H9 (cell line): ENCODE measurements around the gene CCIN. TPM values are rescaled to one million over a fixed set of nuclear protein-coding genes. Genes with fewer than 3 reads are reported as not detected.

Experiments
- DNase-seq: peaks from one replicate; pipeline ENCODE4 v3.0.0-alpha.2; 2017
- H2AFZ ChIP-seq: one replicate; pipeline ENCODE4 v1.6.1; 2013; ENCODE audit warnings: mild to moderate bottlenecking, low read length, control low read depth, moderate library complexity
- H2AK5ac ChIP-seq: 2 replicates; pipeline ENCODE4 v1.6.1; 2013; ENCODE audit warnings: low read length, control low read depth, mixed read lengths; ENCODE audit not compliant: insufficient read length
- H2BK120ac ChIP-seq: one replicate; pipeline ENCODE4 v1.6.1; 2013; ENCODE audit warnings: low read depth, mild to moderate bottlenecking, low read length, control low read depth, inconsistent platforms; ENCODE audit not compliant: poor library complexity, severe bottlenecking
- H2BK12ac ChIP-seq: 2 replicates; pipeline ENCODE4 v1.6.1; 2013; ENCODE audit warnings: low read length, control low read depth, mixed read lengths, low read depth; ENCODE audit not compliant: insufficient read length
- H2BK15ac ChIP-seq: 2 replicates; pipeline ENCODE4 v1.6.1; 2013; ENCODE audit warnings: low read depth, low read length, control low read depth
- H2BK20ac ChIP-seq: one replicate; pipeline ENCODE4 v1.6.1; 2013; ENCODE audit warnings: low read depth, mild to moderate bottlenecking, low read length, control low read depth, inconsistent platforms; ENCODE audit not compliant: poor library complexity, severe bottlenecking
- H2BK5ac ChIP-seq: 2 replicates; pipeline ENCODE4 v1.6.1; 2013; ENCODE audit warnings: low read length, control low read depth, mixed read lengths; ENCODE audit not compliant: insufficient read length
- H3K14ac ChIP-seq: 2 replicates; pipeline ENCODE4 v1.6.1; 2013; ENCODE audit warnings: low read length, control low read depth; ENCODE audit not compliant: insufficient read depth
- H3K18ac ChIP-seq: 2 replicates; pipeline ENCODE4 v1.6.1; 2013; ENCODE audit warnings: low read depth, mild to moderate bottlenecking, mixed read lengths, low read length, control low read depth; ENCODE audit not compliant: insufficient read length
- H3K23ac ChIP-seq: 2 replicates; pipeline ENCODE4 v1.6.1; 2013; ENCODE audit warnings: low read length, control low read depth, mixed read lengths, low read depth; ENCODE audit not compliant: insufficient read length
- H3K23me2 ChIP-seq: 2 replicates; pipeline ENCODE4 v1.6.1; 2013; ENCODE audit warnings: low read depth, mild to moderate bottlenecking, mixed read lengths, low read length, control low read depth; ENCODE audit not compliant: insufficient read length, poor library complexity, severe bottlenecking
- H3K27ac ChIP-seq: 2 replicates; pipeline ENCODE4 v1.5.1; 2013; ENCODE audit warnings: low read length, control low read depth, mixed read lengths, low read depth; ENCODE audit not compliant: insufficient read length
- H3K27me3 ChIP-seq: 2 replicates; pipeline ENCODE4 v1.6.1; 2013; ENCODE audit warnings: low read length, control low read depth, inconsistent platforms; ENCODE audit not compliant: insufficient read depth
- H3K4ac ChIP-seq: 2 replicates; pipeline ENCODE4 v1.6.1; 2013; ENCODE audit warnings: low read depth, mild to moderate bottlenecking, control low read depth, inconsistent platforms, low read length, moderate library complexity
- H3K4me1 ChIP-seq: 2 replicates; pipeline ENCODE4 v1.6.1; 2013; ENCODE audit warnings: low read length, control low read depth, inconsistent platforms; ENCODE audit not compliant: insufficient read depth
- H3K4me2 ChIP-seq: 2 replicates; pipeline ENCODE4 v1.6.1; 2013; ENCODE audit warnings: low read length, control low read depth, mixed read lengths; ENCODE audit not compliant: insufficient read length, insufficient read depth
- H3K56ac ChIP-seq: 2 replicates; pipeline ENCODE4 v1.6.1; 2013; ENCODE audit warnings: low read depth, mild to moderate bottlenecking, mixed read lengths, low read length, control low read depth; ENCODE audit not compliant: insufficient read length
- H3K79me1 ChIP-seq: 2 replicates; pipeline ENCODE4 v1.6.1; 2013; ENCODE audit warnings: low read depth, mild to moderate bottlenecking, moderate library complexity, low read length, control low read depth, inconsistent platforms; ENCODE audit not compliant: insufficient read depth, poor library complexity, severe bottlenecking
- H3K79me2 ChIP-seq: 2 replicates; pipeline ENCODE4 v1.6.1; 2013; ENCODE audit warnings: low read length, control low read depth, inconsistent platforms; ENCODE audit not compliant: insufficient read depth
- H3K9ac ChIP-seq: 2 replicates; pipeline ENCODE4 v1.6.1; 2013; ENCODE audit warnings: low read length, control low read depth, mixed read lengths; ENCODE audit not compliant: insufficient read length; ENCODE audit errors: extremely low read depth
- H3K9me3 ChIP-seq: one replicate; pipeline ENCODE4 v1.6.1; 2013; ENCODE audit warnings: low read depth, low read length, inconsistent platforms; ENCODE audit not compliant: control insufficient read depth
- H3T11ph ChIP-seq: one replicate; pipeline ENCODE4 v1.6.1; 2013; ENCODE audit warnings: mild to moderate bottlenecking, low read length, control low read depth, inconsistent platforms
- H4K20me1 ChIP-seq: one replicate; pipeline ENCODE4 v1.6.1; 2013; ENCODE audit not compliant: control insufficient read depth, insufficient read length, insufficient read depth
- H4K5ac ChIP-seq: 2 replicates; pipeline ENCODE4 v1.6.1; 2013; ENCODE audit warnings: low read depth, mild to moderate bottlenecking, mixed read lengths, low read length, control low read depth; ENCODE audit not compliant: insufficient read length
- H4K8ac ChIP-seq: replicated peaks from 2 replicates; pipeline ENCODE4 v1.6.1; 2013; ENCODE audit warnings: low read length, control low read depth, mixed read lengths, low read depth; ENCODE audit not compliant: insufficient read length
- H4K91ac ChIP-seq: 2 replicates; pipeline ENCODE4 v1.6.1; 2013; ENCODE audit warnings: low read depth, mild to moderate bottlenecking, moderate library complexity, mixed read lengths, low read length, control low read depth; ENCODE audit not compliant: insufficient read length
- H3K27ac Mint-ChIP-seq, 3 experiments: 2 replicates in 2 of 3; 3 replicates in 1 of 3; pipeline ENCODE4 v1.8.0; 2020 to 2021; ENCODE audit warnings: mixed read lengths in 3 of 3, mild to moderate bottlenecking in 1 of 3, moderate library complexity in 1 of 3
- H3K27me3 Mint-ChIP-seq: 2 replicates; pipeline ENCODE4 v1.8.0; 2021; ENCODE audit warnings: low read depth, mild to moderate bottlenecking, moderate library complexity, mixed read lengths
- H3K36me3 Mint-ChIP-seq, 3 experiments: 2 replicates in 2 of 3; 3 replicates in 1 of 3; pipeline ENCODE4 v1.8.0; 2020 to 2021; ENCODE audit warnings: low read depth in 3 of 3, mixed read lengths in 3 of 3; ENCODE audit not compliant: insufficient read depth in 1 of 3
- H3K4me1 Mint-ChIP-seq, 2 experiments: 2 replicates each; pipeline ENCODE4 v1.8.0; 2020; ENCODE audit warnings: mixed read lengths in 2 of 2
- H3K4me3 Mint-ChIP-seq, 2 experiments: 2 replicates in 1 of 2; 3 replicates in 1 of 2; pipeline ENCODE4 v1.8.0; 2020 to 2021; ENCODE audit warnings: mild to moderate bottlenecking in 2 of 2, mixed read lengths in 2 of 2, moderate library complexity in 1 of 2
- H3K9me3 Mint-ChIP-seq, 2 experiments: 2 replicates in 1 of 2; 3 replicates in 1 of 2; pipeline ENCODE4 v1.8.0; 2020; ENCODE audit warnings: mild to moderate bottlenecking in 2 of 2, mixed read lengths in 2 of 2, moderate library complexity in 1 of 2
- CTCF ChIP-seq: fragments of 200-600 bp; sonication (generic); conservative IDR thresholded peaks from 3 replicates; pipeline ENCODE4 v1.8.0; 2021; ENCODE audit warnings: antibody characterized with exemption, mild to moderate bottlenecking
- WGBS: extraction: QIAGEN DNeasy Blood & Tissue Kit; methylation state at CpG from one replicate; pipeline ENCODE4 v1.1.7; 2013; ENCODE audit warnings: missing lambda C conversion rate, low lambda C conversion rate, mixed read lengths; ENCODE audit not compliant: insufficient read length; ENCODE audit errors: extremely low coverage; 5-methylcytosine and 5-hydroxymethylcytosine counted together
- total RNA-seq: library from RNA; stranded (reverse); gene quantifications from 2 replicates; pipeline ENCODE4 v1.2.1, GENCODE V29; 2021

Gene CCIN
- total RNA-seq, 1 experiment from 2014 or later = not detected

DNA sequence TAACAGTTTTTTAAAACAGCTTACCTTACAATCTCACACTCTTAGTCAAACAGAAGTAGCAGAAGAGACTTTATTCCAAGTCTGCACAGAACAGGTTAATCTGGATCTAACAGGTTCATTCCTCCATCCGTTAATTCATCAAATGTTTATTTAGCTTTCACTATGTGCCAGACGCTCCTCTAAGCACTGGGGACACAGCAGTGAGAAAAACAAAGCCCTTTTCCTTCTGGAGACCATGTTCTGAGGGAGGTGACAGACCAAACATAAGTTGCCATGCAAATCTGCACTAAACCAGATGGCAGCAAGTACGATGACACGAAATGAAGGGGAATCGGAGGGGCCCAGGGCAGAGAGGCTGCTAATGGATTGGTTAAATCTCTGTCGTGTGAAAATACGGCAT, 49.7 kb upstream of the CCIN start:
- H3K23ac ChIP-seq = no peak overlapping the region

More for the DNA sequence above, 49.7 kb upstream of the CCIN start:
- TF ChIP-seq CTCF = no peak
- peaks cover 2 to 8% of the 10 kb centered on the region in 2 experiments; a peak in 3 of 4 replicates for H3K4me1 Mint-ChIP-seq
- no peak overlapping the region for H4K91ac ChIP-seq
- no peak overlapping the region for H2BK15ac ChIP-seq
- no peak overlapping the region for H3T11ph ChIP-seq
- no peak overlapping the region for H4K8ac ChIP-seq
- no peak overlapping the region for H3K4ac ChIP-seq
- no peaks in the 10 kb centered on the region for H3K9me3 Mint-ChIP-seq
- no peak for DNase-seq
- no peaks in the 10 kb centered on the region; the same call in 1 of the 2 replicates for H3K27me3 Mint-ChIP-seq
- H3K27ac Mint-ChIP-seq = no peak overlapping the region
- H2BK120ac ChIP-seq = no peak overlapping the region
- H3K4me3 Mint-ChIP-seq = no peak overlapping the region
- no peak overlapping the region for H2BK20ac ChIP-seq
- no CpG with 5 or more reads among the region's 7 CpGs for WGBS
- H3K9ac ChIP-seq = no peak overlapping the region
- H3K4me2 ChIP-seq = no peak overlapping the region
- H3K56ac ChIP-seq = no peak overlapping the region
- H3K14ac ChIP-seq = no peak overlapping the region
- H3K4me1 ChIP-seq = no peaks in the 10 kb centered on the region
- no peak overlapping the region for H2BK5ac ChIP-seq
- no peak overlapping the region for H2BK12ac ChIP-seq
- no peaks in the 10 kb centered on the region for H3K9me3 ChIP-seq
- H4K20me1 ChIP-seq = no peaks in the 10 kb centered on the region
- no peak overlapping the region for H2AFZ ChIP-seq
- no peaks in the 10 kb centered on the region for H3K79me1 ChIP-seq
- no peak overlapping the region for H2AK5ac ChIP-seq
- no peak overlapping the region for H3K27ac ChIP-seq
- no peak overlapping the region for H3K18ac ChIP-seq
- no peaks in the 10 kb centered on the region for H3K23me2 ChIP-seq
- H4K5ac ChIP-seq = no peak overlapping the region
- H3K79me2 ChIP-seq = no peaks in the 10 kb centered on the region
- no peaks in the 10 kb centered on the region for H3K27me3 ChIP-seq
- H3K36me3 Mint-ChIP-seq = peaks cover 1 to 7% (median 3%) of the 10 kb centered on the region in 3 experiments; a peak in 4 of 7 replicates
